DOHH2 (cell line): ENCODE results near the gene SCUBE3.

Experiments
- H3F3A ChIP-seq: fragments of 200-600 bp; sonication (generic), shearing (Covaris generic); 2 replicates; pipeline ENCODE4 v1.6.0; 2016; ENCODE audit warnings: antibody characterized with exemption, mild to moderate bottlenecking; ENCODE audit not compliant: control insufficient read depth, insufficient read depth
- H3K27ac ChIP-seq: fragments of 200-600 bp; sonication (generic); 2 replicates; pipeline ENCODE4 v1.5.1; 2014; ENCODE audit warnings: low read depth, mild to moderate bottlenecking, low read length, moderate library complexity
- H3K27me3 ChIP-seq: fragments of 200-600 bp; sonication (generic); 2 replicates; pipeline ENCODE4 v1.6.1; 2014; ENCODE audit warnings: mild to moderate bottlenecking, low read length, mixed read lengths; ENCODE audit not compliant: control insufficient read depth
- H3K36me3 ChIP-seq: fragments of 200-600 bp; sonication (generic); 2 replicates; pipeline ENCODE4 v1.6.1; 2014; ENCODE audit warnings: mild to moderate bottlenecking, low read length, moderate library complexity, mixed read lengths; ENCODE audit not compliant: control insufficient read depth
- H3K4me1 ChIP-seq: fragments of 200-600 bp; sonication (generic); 2 replicates; pipeline ENCODE4 v1.6.1; 2014; ENCODE audit warnings: mild to moderate bottlenecking, low read length, mixed read lengths; ENCODE audit not compliant: control insufficient read depth
- H3K4me2 ChIP-seq: fragments of 200-600 bp; sonication (generic); 2 replicates; pipeline ENCODE4 v1.6.0; 2014; ENCODE audit warnings: mild to moderate bottlenecking, low read length, moderate library complexity
- H3K4me3 ChIP-seq: fragments of 200-600 bp; sonication (generic); 2 replicates; pipeline ENCODE4 v1.5.1; 2014; ENCODE audit warnings: mild to moderate bottlenecking, low read length, mixed read lengths
- H3K79me2 ChIP-seq: fragments of 200-600 bp; sonication (generic); 2 replicates; pipeline ENCODE4 v1.6.1; 2014; ENCODE audit warnings: mild to moderate bottlenecking, low read length, mixed read lengths; ENCODE audit not compliant: control insufficient read depth
- H3K9me2 ChIP-seq: fragments of 200-600 bp; sonication (generic); replicated peaks from 2 replicates; pipeline ENCODE4 v1.6.1; 2014; ENCODE audit warnings: mild to moderate bottlenecking, low read length, mixed read lengths; ENCODE audit not compliant: control insufficient read depth
- H3K9me3 ChIP-seq: fragments of 200-600 bp; sonication (generic); 2 replicates; pipeline ENCODE4 v1.6.1; 2014; ENCODE audit warnings: antibody characterized with exemption, low read length, mixed read lengths; ENCODE audit not compliant: control insufficient read depth, insufficient read depth
- H4K20me1 ChIP-seq: fragments of 200-600 bp; sonication (generic); 2 replicates; pipeline ENCODE4 v1.6.0; 2014; ENCODE audit warnings: low read depth, mild to moderate bottlenecking, antibody characterized with exemption, low read length, moderate library complexity; ENCODE audit not compliant: control insufficient read depth, insufficient read depth
- EZH2phosphoT487 ChIP-seq: fragments of 200-600 bp; sonication (generic); IDR thresholded peaks from 2 replicates; pipeline ENCODE4 v1.6.1; 2017; ENCODE audit warnings: borderline replicate concordance, mild to moderate bottlenecking, antibody characterized with exemption, low read length, moderate library complexity, mixed read lengths
- TF ChIP-seq, protein P1 (sequence below): fragments of 200-600 bp; sonication (generic); IDR thresholded peaks from one replicate; pipeline ENCODE4 v1.5.1; 2014; ENCODE audit warnings: antibody characterized with exemption, mild to moderate bottlenecking, low read depth, low read length; ENCODE audit not compliant: poor library complexity, severe bottlenecking

SCUBE3 gene

DNA sequence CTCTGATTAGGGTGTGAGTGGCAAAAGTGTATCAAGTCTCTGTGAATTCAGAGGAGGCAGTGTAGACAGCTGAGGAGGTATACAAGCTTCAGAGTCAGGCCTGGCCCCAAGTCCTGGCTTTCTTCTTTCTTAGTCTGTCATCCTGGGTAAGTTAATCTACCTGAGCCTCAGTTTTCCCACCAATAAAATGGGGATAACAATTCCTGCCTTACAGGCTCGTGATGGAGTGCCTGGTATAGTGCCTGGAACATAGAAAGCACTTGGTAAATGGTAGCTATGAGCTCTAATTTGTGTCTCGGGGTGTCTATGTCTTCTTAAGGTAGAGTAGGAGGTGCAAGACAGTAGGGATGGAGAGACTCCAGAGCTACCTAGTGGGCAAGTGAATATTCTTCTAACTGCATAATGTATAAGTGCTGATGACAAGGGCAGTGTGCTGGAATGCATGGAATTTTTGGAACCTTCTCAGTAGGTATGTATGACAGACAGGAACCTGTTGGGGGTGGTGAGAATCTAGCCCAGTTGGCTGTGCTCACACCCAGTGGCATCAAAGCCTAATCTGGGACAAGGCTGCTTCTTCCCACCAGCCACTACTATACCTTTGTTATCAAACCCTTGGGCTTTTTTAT lies 4.0 kb upstream of the SCUBE3 start:
- Histone ChIP-seq H3F3A (no peaks in the 10 kb centered on the region), H3K9me2 (no peaks in the 10 kb centered on the region), H4K20me1 (no peaks in the 10 kb centered on the region), H3K79me2 (no peaks in the 10 kb centered on the region), H3K27ac (no peak overlapping the region), H3K4me3 (no peak overlapping the region), H3K36me3 (no peaks in the 10 kb centered on the region), H3K9me3 (no peaks in the 10 kb centered on the region), H3K4me1 (no peaks in the 10 kb centered on the region), H3K27me3 (peaks cover 39% of the 10 kb centered on the region), H3K4me2 (no peak overlapping the region)
- TF ChIP-seq EZH2phosphoT487 = no peak
- TF ChIP-seq, protein P1, sequence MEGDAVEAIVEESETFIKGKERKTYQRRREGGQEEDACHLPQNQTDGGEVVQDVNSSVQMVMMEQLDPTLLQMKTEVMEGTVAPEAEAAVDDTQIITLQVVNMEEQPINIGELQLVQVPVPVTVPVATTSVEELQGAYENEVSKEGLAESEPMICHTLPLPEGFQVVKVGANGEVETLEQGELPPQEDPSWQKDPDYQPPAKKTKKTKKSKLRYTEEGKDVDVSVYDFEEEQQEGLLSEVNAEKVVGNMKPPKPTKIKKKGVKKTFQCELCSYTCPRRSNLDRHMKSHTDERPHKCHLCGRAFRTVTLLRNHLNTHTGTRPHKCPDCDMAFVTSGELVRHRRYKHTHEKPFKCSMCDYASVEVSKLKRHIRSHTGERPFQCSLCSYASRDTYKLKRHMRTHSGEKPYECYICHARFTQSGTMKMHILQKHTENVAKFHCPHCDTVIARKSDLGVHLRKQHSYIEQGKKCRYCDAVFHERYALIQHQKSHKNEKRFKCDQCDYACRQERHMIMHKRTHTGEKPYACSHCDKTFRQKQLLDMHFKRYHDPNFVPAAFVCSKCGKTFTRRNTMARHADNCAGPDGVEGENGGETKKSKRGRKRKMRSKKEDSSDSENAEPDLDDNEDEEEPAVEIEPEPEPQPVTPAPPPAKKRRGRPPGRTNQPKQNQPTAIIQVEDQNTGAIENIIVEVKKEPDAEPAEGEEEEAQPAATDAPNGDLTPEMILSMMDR = no peak

DNA sequence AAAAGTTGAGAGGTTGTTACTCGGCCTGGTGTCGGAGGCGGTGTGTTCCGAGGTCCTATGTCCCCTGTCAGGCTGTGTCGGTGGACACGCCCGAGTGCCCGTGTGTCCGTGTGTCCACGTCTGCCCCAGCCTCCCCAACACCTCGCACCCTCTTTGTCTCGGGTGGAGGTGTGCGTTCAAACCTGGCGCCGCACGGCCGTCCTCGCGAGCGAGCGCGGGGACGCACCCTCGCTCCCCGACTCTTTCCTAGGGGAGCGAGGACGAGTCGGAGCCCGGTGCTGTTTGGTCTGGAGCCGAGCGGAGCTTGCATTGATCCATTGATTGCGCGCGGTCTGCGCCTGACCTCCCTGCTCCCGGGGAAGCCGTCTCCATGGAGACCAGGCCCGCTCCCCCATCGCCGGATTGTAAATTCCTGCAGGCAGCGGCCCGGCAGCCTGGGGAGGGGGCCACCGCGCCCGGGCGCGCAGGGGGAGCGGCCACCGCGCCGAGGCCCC lies 411 bp upstream of the SCUBE3 start:
- no peak overlapping the region for H3K4me2 ChIP-seq

DNA sequence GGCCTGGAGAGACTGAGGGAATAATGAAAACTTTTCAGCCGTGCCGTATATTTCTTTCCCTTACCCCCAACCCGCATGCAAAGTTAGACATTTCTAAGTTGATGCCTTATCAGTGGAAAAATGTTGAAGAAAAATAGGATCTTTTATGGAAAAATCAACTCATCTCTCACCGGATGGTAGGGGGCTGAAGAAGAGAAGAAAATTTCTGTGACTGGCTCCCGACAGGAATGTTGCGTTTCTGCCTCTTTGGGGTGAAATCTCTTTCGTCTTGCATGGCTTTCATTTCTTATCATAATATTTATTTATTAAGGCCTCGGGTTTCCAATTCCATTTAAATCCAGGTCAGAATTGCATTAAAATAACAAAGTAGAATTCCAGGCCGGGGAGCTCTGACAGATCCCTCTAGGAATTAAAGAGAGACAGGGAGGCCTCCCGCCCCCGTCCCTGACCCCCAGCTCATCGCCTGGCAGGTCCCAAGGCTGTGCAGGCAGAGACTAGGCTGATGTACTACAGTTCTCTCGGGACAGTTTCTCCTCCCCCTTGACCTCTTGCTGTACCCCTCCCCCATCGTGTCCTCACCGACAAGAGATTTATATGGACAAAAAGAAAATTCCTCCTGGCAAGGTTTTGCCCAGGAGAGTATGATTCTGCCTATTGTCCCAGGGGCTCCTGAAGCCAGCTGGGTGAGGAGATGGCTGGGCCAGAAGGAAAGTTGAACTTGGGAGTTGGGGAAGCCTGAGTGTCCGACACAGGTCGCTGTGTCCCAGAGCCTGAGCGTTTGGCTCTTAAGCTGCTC lies 1.3 kb downstream of the SCUBE3 start:
- no peaks in the 10 kb centered on the region for H3K36me3 ChIP-seq
- no peaks in the 10 kb centered on the region; the same call in 1 of the 2 replicates for H4K20me1 ChIP-seq
- H3K9me3 ChIP-seq = no peaks in the 10 kb centered on the region
- no peak overlapping the region for H3K4me3 ChIP-seq
- no peak overlapping the region for H3K4me2 ChIP-seq
- no peaks in the 10 kb centered on the region for H3K4me1 ChIP-seq
- no peak overlapping the region for H3K27ac ChIP-seq
- no peaks in the 10 kb centered on the region for H3K9me2 ChIP-seq
- no peaks in the 10 kb centered on the region for H3F3A ChIP-seq
- TF ChIP-seq EZH2phosphoT487 = no peak
- TF ChIP-seq, protein P1 = no peak
- peaks cover 49% of the 10 kb centered on the region for H3K27me3 ChIP-seq
- no peaks in the 10 kb centered on the region for H3K79me2 ChIP-seq

More for the DNA sequence above, 411 bp upstream of the SCUBE3 start:
- Histone ChIP-seq H3K36me3 (no peaks in the 10 kb centered on the region), H3K9me2 (no peaks in the 10 kb centered on the region), H3K27ac (no peak overlapping the region), H3K27me3 (peaks cover 50% of the 10 kb centered on the region), H3K4me1 (no peaks in the 10 kb centered on the region), H4K20me1 (no peaks in the 10 kb centered on the region; the same call in 1 of the 2 replicates), H3K4me3 (no peak overlapping the region), H3K79me2 (no peaks in the 10 kb centered on the region), H3K9me3 (no peaks in the 10 kb centered on the region), H3F3A (no peaks in the 10 kb centered on the region)
- TF ChIP-seq EZH2phosphoT487 = no peak
- TF ChIP-seq, protein P1 = no peak
